A673 (cell line): ENCODE measurements around the gene AMMECR1.

ENCODE experiments used
- EZH2 ChIP-seq: fragments of 200-600 bp; sonication (generic); IDR thresholded peaks from 2 replicates; pipeline ENCODE4 v1.6.1; 2017; ENCODE audit warnings: borderline replicate concordance, low read depth, mild to moderate bottlenecking, mixed read lengths, antibody characterized with exemption, low read length; ENCODE audit not compliant: poor library complexity, severe bottlenecking
- TF ChIP-seq, protein P1 (sequence below): fragments of 300-800, 200-600 bp; sonication (generic); conservative IDR thresholded peaks from 2 replicates; pipeline ENCODE4 v1.5.1; 2017; ENCODE audit warnings: low read depth, mild to moderate bottlenecking, antibody characterized with exemption, low read length, moderate library complexity, mixed read lengths

DNA sequence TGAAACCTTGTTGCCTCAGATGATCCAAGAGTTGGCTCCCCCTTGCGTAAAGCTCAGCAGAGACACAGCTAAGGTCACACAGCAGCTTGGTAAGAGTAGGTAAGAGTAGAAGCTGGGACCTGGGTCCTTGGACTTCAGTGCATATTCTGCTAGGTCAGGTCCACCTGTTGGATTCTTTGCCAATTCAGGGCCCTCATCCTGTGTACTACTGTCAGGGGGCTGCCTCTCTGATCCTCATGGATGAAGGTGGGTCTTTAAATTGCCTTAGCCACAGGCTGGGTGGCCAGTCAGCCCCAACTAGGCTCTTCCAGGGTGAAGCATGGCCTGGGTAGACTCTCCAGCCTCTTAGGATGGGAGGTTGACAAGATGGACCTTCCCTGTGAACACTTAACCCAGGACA lies 155.8 kb downstream of the AMMECR1 start:
- TF ChIP-seq, protein P1, sequence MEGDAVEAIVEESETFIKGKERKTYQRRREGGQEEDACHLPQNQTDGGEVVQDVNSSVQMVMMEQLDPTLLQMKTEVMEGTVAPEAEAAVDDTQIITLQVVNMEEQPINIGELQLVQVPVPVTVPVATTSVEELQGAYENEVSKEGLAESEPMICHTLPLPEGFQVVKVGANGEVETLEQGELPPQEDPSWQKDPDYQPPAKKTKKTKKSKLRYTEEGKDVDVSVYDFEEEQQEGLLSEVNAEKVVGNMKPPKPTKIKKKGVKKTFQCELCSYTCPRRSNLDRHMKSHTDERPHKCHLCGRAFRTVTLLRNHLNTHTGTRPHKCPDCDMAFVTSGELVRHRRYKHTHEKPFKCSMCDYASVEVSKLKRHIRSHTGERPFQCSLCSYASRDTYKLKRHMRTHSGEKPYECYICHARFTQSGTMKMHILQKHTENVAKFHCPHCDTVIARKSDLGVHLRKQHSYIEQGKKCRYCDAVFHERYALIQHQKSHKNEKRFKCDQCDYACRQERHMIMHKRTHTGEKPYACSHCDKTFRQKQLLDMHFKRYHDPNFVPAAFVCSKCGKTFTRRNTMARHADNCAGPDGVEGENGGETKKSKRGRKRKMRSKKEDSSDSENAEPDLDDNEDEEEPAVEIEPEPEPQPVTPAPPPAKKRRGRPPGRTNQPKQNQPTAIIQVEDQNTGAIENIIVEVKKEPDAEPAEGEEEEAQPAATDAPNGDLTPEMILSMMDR: no peak
- TF ChIP-seq EZH2: no peak
